Neuronal stem cell (in vitro differentiated cells): Measurements from ENCODE around the gene SCGB1C1.
"Not testable (repeated sequence)": the region's sequence is repeated elsewhere in the genome, so short reads cannot be mapped to it uniquely, and the experiment has no call there.

Source experiments
- DNase-seq: peaks from one replicate; pipeline ENCODE4 v3.0.0-alpha.2; 2013; ENCODE audit warnings: low spot score
- H2AFZ ChIP-seq: one replicate; pipeline ENCODE4 v1.6.1; 2013; ENCODE audit warnings: mild to moderate bottlenecking, low read length, inconsistent platforms
- H2AK5ac ChIP-seq: 2 replicates; pipeline ENCODE4 v1.6.1; 2013; ENCODE audit warnings: low read depth, mild to moderate bottlenecking, inconsistent platforms, low read length, moderate library complexity, mixed read lengths
- H2BK120ac ChIP-seq: 2 replicates; pipeline ENCODE4 v1.6.1; 2013; ENCODE audit warnings: low read depth, mild to moderate bottlenecking, inconsistent platforms, low read length, moderate library complexity, mixed read lengths
- H2BK12ac ChIP-seq: one replicate; pipeline ENCODE4 v1.6.1; 2013; ENCODE audit warnings: low read length, inconsistent platforms
- H2BK15ac ChIP-seq: 2 replicates; pipeline ENCODE4 v1.6.1; 2013; ENCODE audit warnings: mild to moderate bottlenecking, low read length, inconsistent platforms, mixed read lengths
- H2BK5ac ChIP-seq: one replicate; pipeline ENCODE4 v1.6.1; 2013; ENCODE audit warnings: inconsistent platforms, mild to moderate bottlenecking, low read length, moderate library complexity
- H3K14ac ChIP-seq: one replicate; pipeline ENCODE4 v1.6.1; 2013; ENCODE audit warnings: low read length, inconsistent platforms
- H3K18ac ChIP-seq: 2 replicates; pipeline ENCODE4 v1.6.1; 2013; ENCODE audit warnings: low read length, inconsistent platforms
- H3K23ac ChIP-seq: 2 replicates; pipeline ENCODE4 v1.6.1; 2013; ENCODE audit warnings: low read depth, mild to moderate bottlenecking, mixed read lengths, low read length, inconsistent platforms; ENCODE audit not compliant: poor library complexity
- H3K27ac ChIP-seq: replicated peaks from 3 replicates; pipeline ENCODE4 v1.5.1; 2013; ENCODE audit warnings: low read length, inconsistent platforms
- H3K27me3 ChIP-seq, 3 experiments: 2 replicates each; pipeline ENCODE4 v1.6.1; 2013; ENCODE audit warnings: low read length in 3 of 3, mild to moderate bottlenecking in 2 of 3, inconsistent platforms in 1 of 3, low read depth in 1 of 3, mixed read lengths in 1 of 3, moderate library complexity in 1 of 3; ENCODE audit not compliant: control insufficient read depth in 3 of 3, insufficient read depth in 3 of 3
- H3K36me3 ChIP-seq, 2 donors: replicated peaks in 1 of 2; 2 replicates each; pipeline ENCODE4 v1.6.1; 2013; ENCODE audit warnings: low read length in 2 of 2; ENCODE audit not compliant: control insufficient read depth in 2 of 2, insufficient read depth in 2 of 2
- H3K4ac ChIP-seq: 2 replicates; pipeline ENCODE4 v1.6.1; 2013; ENCODE audit warnings: inconsistent platforms, mild to moderate bottlenecking, low read length, moderate library complexity
- H3K4me1 ChIP-seq, 2 donors: 1 replicate in 1 of 2; 2 replicates in 1 of 2; pipeline ENCODE4 v1.6.1; 2013; ENCODE audit warnings: low read length in 2 of 2, low read depth in 1 of 2; ENCODE audit not compliant: control insufficient read depth in 2 of 2, insufficient read depth in 1 of 2
- H3K4me2 ChIP-seq: one replicate; pipeline ENCODE4 v1.6.1; 2013; ENCODE audit warnings: mild to moderate bottlenecking, low read length, inconsistent platforms; ENCODE audit not compliant: insufficient read depth, poor library complexity, severe bottlenecking
- H3K4me3 ChIP-seq, 2 donors: 2 replicates each; pipeline ENCODE4 v1.5.1; 2013; ENCODE audit warnings: low read length in 2 of 2, mild to moderate bottlenecking in 2 of 2, inconsistent platforms in 1 of 2, moderate library complexity in 1 of 2
- H3K79me1 ChIP-seq: one replicate; pipeline ENCODE4 v1.6.1; 2013; ENCODE audit warnings: low read depth, mild to moderate bottlenecking, inconsistent platforms, low read length, moderate library complexity
- H3K9ac ChIP-seq: one replicate; pipeline ENCODE4 v1.6.1; 2013; ENCODE audit warnings: mild to moderate bottlenecking, low read depth, low read length, inconsistent platforms; ENCODE audit not compliant: poor library complexity
- H3K9me3 ChIP-seq, 2 donors: replicated peaks in 1 of 2; 2 replicates each; pipeline versions ENCODE3 to v1.6.1; 2013; ENCODE audit warnings: low read length in 2 of 2, mild to moderate bottlenecking in 2 of 2, inconsistent platforms in 1 of 2, low read depth in 1 of 2, mixed read lengths in 1 of 2, moderate library complexity in 1 of 2; ENCODE audit not compliant: control insufficient read depth in 2 of 2, insufficient read depth in 1 of 2
- H4K8ac ChIP-seq: one replicate; pipeline ENCODE4 v1.6.1; 2013; ENCODE audit warnings: low read depth, mild to moderate bottlenecking, inconsistent platforms, low read length, moderate library complexity
- H4K91ac ChIP-seq: one replicate; pipeline ENCODE4 v1.6.1; 2013; ENCODE audit warnings: low read length, low read depth, mild to moderate bottlenecking, inconsistent platforms; ENCODE audit not compliant: poor library complexity
- WGBS, 2 donors: extraction: QIAGEN DNeasy Blood & Tissue Kit; methylation state at CpG; one replicate each; pipeline ENCODE4 v1.1.7; 2013; ENCODE audit warnings: missing lambda C conversion rate in 2 of 2, mixed read lengths in 1 of 2; ENCODE audit not compliant: insufficient read length in 2 of 2, insufficient replicate concordance in 1 of 2; ENCODE audit errors: extremely low coverage in 2 of 2; 5-methylcytosine and 5-hydroxymethylcytosine counted together

The SCGB1C1 gene

GRCh38 chr11:236774-237767 is 44.2 kb downstream of the SCGB1C1 start, which contains the start of gene PSMD13:
TSS of gene PSMD13 (plus strand) at chr11:236976. CDS start at chr11:237050, 74 bp downstream.
- Histone ChIP-seq H2AFZ (peak within 1 kb of the TSS; percentile 96), H2BK5ac (peak within 1 kb of the TSS; percentile 94), H3K4me1 (peaks cover 0 to 4% of the 10 kb centered on the region in 2 donors), H3K4me3 (peak within 1 kb of the TSS; percentile 97 to 100), H3K23ac (peak within 1 kb of the TSS; percentile 89), H3K27ac (peak within 1 kb of the TSS; percentile 91), H3K14ac (peak within 1 kb of the TSS; percentile 94), H3K18ac (peak within 1 kb of the TSS; percentile 96), H4K8ac (no peak within 1 kb of the TSS), H2AK5ac (peak within 1 kb of the TSS; percentile 38), H3K4ac (no peak within 1 kb of the TSS), H3K9ac (peak within 1 kb of the TSS; percentile 90), H2BK120ac (no peak within 1 kb of the TSS), H3K4me2 (peak within 1 kb of the TSS; percentile 96), H3K79me1 (peaks cover 6% of the 10 kb centered on the region), H3K36me3 (peaks cover 5 to 41% of the 10 kb centered on the region in 2 donors), H2BK12ac (no peak within 1 kb of the TSS), H3K9me3 (no peaks in the 10 kb centered on the region), H3K27me3 (no peaks in the 10 kb centered on the region), H2BK15ac (no peak within 1 kb of the TSS), H4K91ac (no peak within 1 kb of the TSS)
- no CpG with 5 or more reads among the region's 62 CpGs for WGBS, 2 donors
- DNase-seq: peak; percentile 81

- Histone ChIP-seq H3K36me3 (peaks cover 5 to 45% of the 10 kb centered on the region in 2 donors), H3K4me3 (peak overlapping the region in 1 of 2 donors; percentile 86)
- H2BK5ac ChIP-seq, H3K14ac ChIP-seq, H2BK120ac ChIP-seq, H2BK12ac ChIP-seq, H3K4ac ChIP-seq, H3K9me3 ChIP-seq, H3K27me3 ChIP-seq, H3K79me1 ChIP-seq, H3K4me1 ChIP-seq, H2AK5ac ChIP-seq, H4K91ac ChIP-seq, H3K18ac ChIP-seq, H4K8ac ChIP-seq, H3K23ac ChIP-seq, H3K9ac ChIP-seq, H2AFZ ChIP-seq, H3K27ac ChIP-seq, H3K4me2 ChIP-seq, DNase-seq, H2BK15ac ChIP-seq: not testable (repeated sequence)
- WGBS, 2 donors: no CpG with 5 or more reads among the region's 7 CpGs
Measured at GRCh38 chr11:238346-238745, 45.5 kb downstream of the SCGB1C1 start.

GRCh38 chr11:240315-240714 is 47.4 kb downstream of the SCGB1C1 start:
- H3K36me3 ChIP-seq: peaks cover 8 to 65% of the 10 kb centered on the region in 2 donors
- DNase-seq: no peak

GRCh38 chr11:241634-242033 is 48.8 kb downstream of the SCGB1C1 start:
- H2AK5ac ChIP-seq: no peak overlapping the region
- WGBS, 2 donors: no CpG with 5 or more reads among the region's 5 CpGs
- no peak for DNase-seq
- H3K14ac ChIP-seq: no peak overlapping the region
- no peaks in the 10 kb centered on the region for H3K4me1 ChIP-seq
- H3K79me1 ChIP-seq: peaks cover 9% of the 10 kb centered on the region
- H2BK5ac ChIP-seq: no peak overlapping the region
- H3K18ac ChIP-seq: no peak overlapping the region
- H3K9ac ChIP-seq: no peak overlapping the region
- H4K91ac ChIP-seq: no peak overlapping the region
- no peak overlapping the region for H2BK120ac ChIP-seq
- no peak overlapping the region for H4K8ac ChIP-seq
- H3K4ac ChIP-seq: no peak overlapping the region
- no peak overlapping the region for H2BK15ac ChIP-seq
- H3K27me3 ChIP-seq: no peaks in the 10 kb centered on the region
- no peak overlapping the region for H2BK12ac ChIP-seq
- no peak overlapping the region for H2AFZ ChIP-seq
- H3K4me2 ChIP-seq: no peak overlapping the region
- H3K9me3 ChIP-seq: no peaks in the 10 kb centered on the region
- no peak overlapping the region for H3K23ac ChIP-seq
- no peak overlapping the region for H3K27ac ChIP-seq
- H3K36me3 ChIP-seq: peaks cover 14 to 78% of the 10 kb centered on the region in 2 donors
- H3K4me3 ChIP-seq: no peak overlapping the region

More at GRCh38 chr11:240315-240714, 47.4 kb downstream of the SCGB1C1 start:
- H2AFZ ChIP-seq: no peak overlapping the region
- no peak overlapping the region for H3K4me2 ChIP-seq
- H2AK5ac ChIP-seq: no peak overlapping the region
- no peak overlapping the region for H2BK120ac ChIP-seq
- no peak overlapping the region for H3K4ac ChIP-seq
- no peak overlapping the region for H3K4me3 ChIP-seq
- no CpG with 5 or more reads among the region's 1 CpG for WGBS, 2 donors
- no peak overlapping the region for H3K27ac ChIP-seq
- no peak overlapping the region for H3K18ac ChIP-seq
- no peak overlapping the region for H3K23ac ChIP-seq
- H3K4me1 ChIP-seq: peaks cover 0 to 3% of the 10 kb centered on the region in 2 donors
- H2BK12ac ChIP-seq: no peak overlapping the region
- peaks cover 9% of the 10 kb centered on the region for H3K79me1 ChIP-seq
- H3K9ac ChIP-seq: no peak overlapping the region
- H2BK15ac ChIP-seq: no peak overlapping the region
- no peaks in the 10 kb centered on the region for H3K9me3 ChIP-seq
- no peak overlapping the region for H4K8ac ChIP-seq
- H3K27me3 ChIP-seq: no peaks in the 10 kb centered on the region
- no peak overlapping the region for H3K14ac ChIP-seq
- no peak overlapping the region for H4K91ac ChIP-seq
- no peak overlapping the region for H2BK5ac ChIP-seq
